Activated T-helper 9 cell treated with anti-CD3 and anti-CD28 coated beads, Interleukin-2, amount 50 U/mL, for 16 hours (primary cell): ENCODE data around the gene RAMP2.
A peak's percentile ranks its signal among the peaks of the same experiment; 100 is the strongest.

ENCODE experiments used
- DNase-seq: peaks from one replicate; pipeline ENCODE4 v3.0.0-alpha.2; 2020; ENCODE audit warnings: low read depth

Gene RAMP2

GRCh38 chr17:42795061-42795460, 34.0 kb downstream of the RAMP2 start:
- DNase-seq, result no peak

DNA sequence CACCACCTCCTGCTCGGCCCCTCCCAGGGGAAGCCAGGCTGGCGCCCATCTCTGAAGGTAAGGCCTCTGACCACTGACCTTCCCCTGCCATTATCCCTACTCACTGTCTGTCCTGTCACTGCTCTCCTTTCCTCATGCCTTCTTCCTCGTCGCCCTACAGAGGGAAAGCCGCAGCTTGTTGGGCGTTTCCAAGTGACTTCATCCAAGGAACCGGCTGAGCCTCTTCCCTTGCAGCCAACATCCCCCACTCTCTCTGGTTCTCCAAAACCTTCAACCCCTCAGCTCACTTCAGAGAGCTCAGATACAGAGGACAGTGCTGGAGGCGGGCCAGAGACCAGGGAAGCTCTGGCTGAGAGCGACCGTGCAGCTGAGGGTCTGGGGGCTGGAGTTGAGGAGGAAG, 34.4 kb downstream of the RAMP2 start:
- DNase-seq, result no peak

- DNase-seq, result no peak
Observed at GRCh38 chr17:42796066-42796758, 35.2 kb downstream of the RAMP2 start.

DNA sequence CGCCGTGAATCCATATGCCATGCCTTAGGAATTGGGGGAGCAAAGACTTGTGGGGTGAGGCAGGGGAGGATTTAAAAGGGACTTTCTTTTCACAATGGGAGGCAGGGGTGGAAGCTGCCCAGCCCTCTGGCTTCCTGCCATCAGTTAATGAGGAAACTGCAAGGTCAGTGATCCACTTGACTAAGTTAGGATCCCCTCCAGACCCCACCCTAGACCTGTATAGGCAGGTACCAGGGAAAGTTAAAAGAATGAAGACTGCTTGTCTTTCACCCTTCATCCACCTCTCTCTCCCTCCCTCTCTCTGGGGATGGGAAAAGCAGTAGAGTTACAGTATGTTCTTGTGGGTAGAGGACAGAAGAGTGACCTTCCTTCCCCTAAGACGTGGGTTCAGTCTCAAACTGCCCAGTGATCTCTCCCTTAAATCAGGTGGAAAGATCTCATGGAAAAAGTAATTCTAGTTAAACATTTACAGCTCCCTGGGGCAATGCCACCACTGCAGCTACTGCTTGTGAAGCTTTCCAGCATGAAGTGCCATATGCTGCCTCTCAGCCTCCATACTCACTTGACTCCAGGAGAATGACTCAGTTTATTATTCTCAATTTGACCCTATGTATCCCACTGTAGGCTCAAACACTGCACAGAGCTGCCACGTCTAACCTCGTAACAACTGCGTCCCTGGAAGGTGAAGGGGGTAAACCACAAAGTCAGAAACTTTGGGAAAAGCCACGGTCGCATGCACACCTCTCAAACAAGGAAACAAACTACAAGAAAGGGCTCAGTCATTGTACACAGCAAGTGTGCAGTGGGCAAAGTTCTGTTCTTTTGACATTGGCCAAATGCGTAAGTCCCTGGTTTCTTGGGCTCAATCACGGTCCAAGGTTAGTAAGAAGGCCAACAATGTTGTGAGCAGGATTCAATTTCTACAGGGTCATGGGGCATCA, 36.3 kb downstream of the RAMP2 start:
- DNase-seq, result no peak

DNA sequence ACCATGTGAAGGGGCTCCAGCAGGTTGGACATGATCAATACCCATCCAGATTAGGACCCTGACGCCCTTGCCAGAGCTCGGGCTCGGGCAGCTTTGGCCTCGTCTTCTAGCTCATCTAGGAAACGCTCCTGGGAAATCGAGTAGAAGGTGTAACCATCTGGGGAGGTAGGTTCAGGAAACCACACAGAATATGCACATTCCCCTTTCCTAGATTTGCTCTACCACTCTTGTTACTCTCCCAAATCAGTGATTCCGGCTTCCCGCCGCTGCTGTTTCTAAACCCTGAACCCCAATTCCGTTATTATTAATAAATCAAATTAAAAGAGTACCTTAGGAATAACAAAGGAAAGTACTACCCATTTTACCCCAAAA, 37.0 kb downstream of the RAMP2 start:
- DNase-seq, result no peak

DNA sequence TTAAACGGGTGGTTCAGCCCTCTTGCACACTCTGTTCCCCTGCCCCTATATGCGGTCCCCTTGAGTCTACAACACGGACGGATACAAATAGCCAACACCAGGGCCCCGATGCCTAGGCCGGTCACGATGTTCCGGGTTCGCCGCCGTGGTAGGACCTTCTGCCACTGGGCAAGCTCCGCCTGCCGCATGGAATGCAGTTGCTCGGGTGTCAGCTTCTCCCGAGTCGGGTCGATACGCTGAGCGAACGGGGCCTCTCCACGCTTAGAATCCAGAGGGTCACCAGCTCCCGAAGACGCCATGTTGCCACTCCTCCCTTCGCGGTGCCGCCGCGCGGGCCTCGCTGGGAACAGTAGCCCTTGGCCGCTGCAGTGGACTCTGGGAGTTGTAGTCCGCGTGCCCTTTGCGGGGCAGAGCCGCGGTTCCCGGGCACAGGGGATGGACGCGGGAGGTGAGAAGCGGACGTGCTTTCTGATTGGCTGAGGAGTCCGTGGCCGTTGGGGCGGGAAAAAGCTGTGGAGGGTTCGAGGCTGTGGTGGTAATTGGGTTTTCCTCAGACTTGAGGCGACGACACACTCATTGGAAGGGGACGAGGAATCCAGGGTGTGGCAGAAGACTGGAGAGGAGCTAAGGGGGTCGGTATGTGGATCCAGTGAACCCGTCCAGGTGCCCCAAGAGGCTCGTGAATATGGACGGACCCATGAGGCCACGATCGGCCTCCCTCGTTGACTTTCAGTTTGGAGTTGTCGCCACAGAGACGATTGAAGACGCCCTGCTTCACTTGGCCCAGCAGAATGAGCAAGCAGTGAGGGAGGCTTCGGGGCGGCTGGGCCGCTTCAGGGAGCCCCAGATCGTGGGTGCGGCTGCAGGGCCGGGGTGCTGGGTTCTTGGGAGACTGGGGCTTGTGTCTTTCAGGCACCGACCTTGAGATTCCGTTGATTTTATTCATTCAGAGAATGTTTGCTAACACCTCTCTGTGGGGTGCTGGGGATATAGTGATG, 37.7 kb downstream of the RAMP2 start, which contains the start of the genes CNTD1 and COA3:
TSS of gene CNTD1 (plus strand) at position 479 of the 998 bp plus-strand sequence. CDS start at position 686, 207 bp downstream.
TSS of gene COA3 (minus strand) at position 322 of the 998 bp plus-strand sequence. CDS start at position 299, 23 bp downstream.
- peak; percentile 61 for DNase-seq

GRCh38 chr17:42803074-42803883, 42.3 kb downstream of the RAMP2 start:
- DNase-seq, result no peak

DNA sequence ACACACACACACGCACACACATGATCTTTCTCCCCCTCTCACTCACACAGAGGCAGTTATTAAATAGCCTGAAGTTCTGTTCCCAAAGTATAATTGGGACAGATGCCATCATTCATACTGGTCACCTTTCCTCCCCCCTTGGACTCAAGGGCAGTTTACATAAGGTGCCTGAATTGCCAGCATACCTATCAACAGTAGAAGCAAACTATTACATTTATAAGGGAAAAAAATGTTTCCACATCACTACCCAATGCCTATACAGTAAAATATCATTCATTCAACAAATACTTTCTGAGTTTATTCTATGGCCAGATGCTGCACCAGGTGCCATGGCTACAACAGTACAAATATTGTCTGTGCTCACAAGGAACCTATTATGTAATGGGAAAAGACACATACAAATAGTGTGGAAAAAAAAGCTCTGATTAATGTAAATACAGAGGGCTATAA, 43.9 kb downstream of the RAMP2 start:
- no peak for DNase-seq

DNA sequence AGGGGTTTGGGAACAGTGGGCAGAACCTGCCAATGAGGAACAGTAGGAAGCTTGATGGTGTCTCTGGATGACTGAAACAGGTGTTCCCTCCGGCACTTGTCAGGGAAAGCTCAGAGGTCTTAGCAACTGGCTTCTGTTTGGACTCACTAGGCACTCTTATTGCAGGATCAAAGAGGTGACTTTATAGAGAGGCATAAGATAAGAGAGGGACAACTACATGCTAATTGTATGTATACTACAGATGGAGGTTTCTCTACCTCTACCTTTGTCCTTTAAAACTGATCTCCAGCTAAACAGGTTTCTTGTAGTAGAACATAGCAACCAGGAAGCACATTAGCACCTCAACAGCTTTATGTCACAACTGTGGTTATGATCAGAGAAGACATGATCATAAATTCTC, 45.2 kb downstream of the RAMP2 start:
- DNase-seq, result no peak

- no peak for DNase-seq
Observed at GRCh38 chr17:42809250-42809649, 48.2 kb downstream of the RAMP2 start.
